K562 (cell line): ENCODE measurements around the gene MAPK4. TPM values are rescaled to one million over a fixed set of nuclear protein-coding genes. Genes with fewer than 3 reads are reported as not detected.

ENCODE experiments used
- ATAC-seq: fragments of 200-7000 bp; cut with Tn5 transposase; 3 replicates; pipeline ENCODE4 v1.9.1; 2020; ENCODE audit warnings: moderate library complexity
- BruUV-seq: library from RNA; stranded (reverse); fragments of 400-500 nt; replicated peaks from 2 replicates; lab custom pipeline; 2021; lab: Mats Ljungman, UMichigan
- CTCF ChIA-PET: fragments of 300-600 bp; formaldehyde crosslinking; extraction: SDS; loops from one replicate; lab custom pipeline; 2021; ENCODE audit warnings: low intra/inter-chr PET ratio; lab: Yijun Ruan, JAX
- POLR2A ChIA-PET: fragments of 300-600, 350-650 bp; sonication (Branson Sonifier 250); formaldehyde crosslinking; extraction: SDS; loops from one replicate; lab custom pipeline; 2021; ENCODE audit warnings: antibody characterized with exemption, inconsistent platforms; lab: Yijun Ruan, JAX
- DNase-seq, 4 experiments: peaks; one replicate each; pipeline versions ENCODE4 v3.0.0 to v3.0.0-alpha.2; 2011 to 2018; ENCODE audit warnings: low spot score in 3 of 4, mixed read lengths in 3 of 4; ENCODE audit errors: extremely low read depth in 1 of 4
- FAIRE-seq: peaks from 2 replicates; lab custom pipeline; 2011; peaks lifted over from hg19 to GRCh38; lab: Jason Lieb, UNC
- H2AFZ ChIP-seq: 2 replicates; pipeline ENCODE4 v1.6.0; 2011; ENCODE audit warnings: low read depth, low read length, control low read depth, inconsistent platforms
- H3K27ac ChIP-seq: fragments of 200-600 bp; 3 replicates; pipeline ENCODE4 v1.8.0; 2011; ENCODE audit warnings: low read depth, mild to moderate bottlenecking, control low read depth, inconsistent platforms, low read length, moderate library complexity, mixed read lengths; ENCODE audit errors: extremely low read depth
- H3K27me3 ChIP-seq, 2 experiments: fragments of 300-600 bp in 1 of 2; 2 replicates in 1 of 2; 3 replicates in 1 of 2; pipeline versions ENCODE4 v1.6.0 to v1.8.0; 2011; ENCODE audit warnings: inconsistent platforms in 2 of 2, low read length in 2 of 2, mild to moderate bottlenecking in 1 of 2, mixed read lengths in 1 of 2, moderate library complexity in 1 of 2; ENCODE audit not compliant: control insufficient read depth in 2 of 2, insufficient read depth in 2 of 2
- H3K36me3 ChIP-seq: fragments of 300-600 bp; 3 replicates; pipeline ENCODE4 v1.8.0; 2011; ENCODE audit warnings: mild to moderate bottlenecking, low read length, inconsistent platforms; ENCODE audit not compliant: control insufficient read depth, insufficient read depth
- H3K4me1 ChIP-seq, 2 experiments: fragments of 200-600 bp in 1 of 2; replicated peaks in 1 of 2; 2 replicates in 1 of 2; 3 replicates in 1 of 2; pipeline versions ENCODE4 v1.5.1 to v1.8.0; 2011; ENCODE audit warnings: inconsistent platforms in 2 of 2, low read length in 2 of 2, mild to moderate bottlenecking in 1 of 2, mixed read lengths in 1 of 2, moderate library complexity in 1 of 2; ENCODE audit not compliant: control insufficient read depth in 2 of 2, insufficient read depth in 2 of 2
- H3K4me2 ChIP-seq: 2 replicates; pipeline ENCODE4 v1.6.1; 2011; ENCODE audit warnings: low read length, control low read depth, inconsistent platforms, mixed read lengths; ENCODE audit not compliant: insufficient read depth
- H3K4me3 ChIP-seq: fragments of 200-600 bp; sonication (generic), shearing (Covaris generic); 2 replicates; pipeline ENCODE4 v1.5.1; 2016; ENCODE audit warnings: control low read depth, inconsistent platforms
- H3K79me2 ChIP-seq: fragments of 200-600 bp; 3 replicates; pipeline ENCODE4 v1.8.0; 2011; ENCODE audit warnings: low read length, inconsistent platforms; ENCODE audit not compliant: control insufficient read depth, insufficient read depth
- H3K9ac ChIP-seq, 2 experiments: 2 replicates each; pipeline versions ENCODE4 v1.6.0 to v1.6.1; 2011; ENCODE audit warnings: low read depth in 2 of 2, low read length in 2 of 2, control low read depth in 1 of 2, inconsistent platforms in 1 of 2, mild to moderate bottlenecking in 1 of 2, mixed read lengths in 1 of 2; ENCODE audit not compliant: insufficient read depth in 1 of 2
- H3K9me1 ChIP-seq: one replicate; pipeline ENCODE4 v1.6.0; 2011; ENCODE audit warnings: inconsistent platforms, mild to moderate bottlenecking, low read length, moderate library complexity; ENCODE audit not compliant: control insufficient read depth, insufficient read depth
- H3K9me3 ChIP-seq: replicated peaks from 2 replicates; pipeline ENCODE4 v1.5.1; 2011; ENCODE audit warnings: low read depth, low read length, inconsistent platforms; ENCODE audit not compliant: control insufficient read depth, insufficient read depth
- H4K20me1 ChIP-seq: replicated peaks from 2 replicates; pipeline ENCODE4 v1.6.1; 2011; ENCODE audit warnings: low read length, inconsistent platforms, mixed read lengths; ENCODE audit not compliant: control insufficient read depth, insufficient read depth
- ATF7 ChIP-seq: fragments of 450-650 bp; IDR thresholded peaks from 2 replicates; pipeline ENCODE4 v1.7.1; 2014; ENCODE audit warnings: mild to moderate bottlenecking, moderate library complexity
- EP300 ChIP-seq: IDR thresholded peaks from 2 replicates; pipeline ENCODE4 v1.6.1; 2012; ENCODE audit warnings: low read length, improper control_type of control experiment
- GTF2A2 ChIP-seq: IDR thresholded peaks from 2 replicates; pipeline ENCODE4 v1.6.1; 2016; ENCODE audit warnings: mild to moderate bottlenecking, missing genetic modification characterization, missing compliant biosample characterization
- HDAC8 ChIP-seq: fragments of 450-650 bp; IDR thresholded peaks from 2 replicates; pipeline ENCODE4 v1.6.1; 2016; ENCODE audit warnings: mild to moderate bottlenecking, missing genetic modification characterization, moderate library complexity, missing compliant biosample characterization
- MCM2 ChIP-seq: fragments of 450-650 bp; IDR thresholded peaks from 2 replicates; pipeline ENCODE4 v1.6.1; 2017; ENCODE audit warnings: low read depth, mild to moderate bottlenecking
- STAT5B ChIP-seq: fragments of 250-450 bp; sonication (Bioruptor Pico); IDR thresholded peaks from 2 replicates; pipeline ENCODE4 v1.8.0; 2021; ENCODE audit warnings: mild to moderate bottlenecking, inconsistent platforms
- WGBS: fragments of 100-300 bp; shearing (Covaris generic); methylation state at CpG from one replicate; pipeline ENCODE4 v1.1.6; 2016; ENCODE audit warnings: low coverage, mixed read lengths; ENCODE audit not compliant: insufficient coverage; ENCODE audit errors: missing lambda C conversion rate; 5-methylcytosine and 5-hydroxymethylcytosine counted together
- in situ Hi-C: fragments of 300-500 bp; cut with MboI; formaldehyde crosslinking; loops from 4 replicates; pipeline ENCODE4 v1.15.0; 2018; ENCODE audit warnings: inconsistent platforms, mixed read lengths
- intact Hi-C: fragments of 100-400 bp; cut with micrococcal nuclease; formaldehyde crosslinking; loops from 2 replicates; pipeline ENCODE4 v1.14.2; 2022
- polyA plus RNA-seq, 8 experiments: library from polyadenylated mRNA; depleted of rRNA in 4 of 8; stranded (reverse) in 5 of 8; unstranded in 3 of 8; fragments of >200 nt; fragmentation: Nextera tagmentation in 2 of 8; fragmentation: Illumina TruSeq in 1 of 8; extraction: Ambion mirVana in 2 of 8; extraction: Trizol in 1 of 8; gene quantifications; 2 replicates each; pipeline versions ENCODE4 v1.2.1 to v1.2.3, GENCODE V29; 2011 to 2014; ENCODE audit warnings: inconsistent platforms in 1 of 8, missing spikeins in 1 of 8
- total RNA-seq, 7 experiments: library from RNA; depleted of rRNA in 6 of 7; stranded (reverse); fragments of >200 nt in 6 of 7; fragmentation: Illumina TruSeq in 2 of 7; extraction: Trizol in 2 of 7; gene quantifications; 2 replicates each; pipeline versions ENCODE4 v1.2.1 to v1.2.3, GENCODE V29; 2011 to 2021; ENCODE audit warnings: low replicate concordance in 1 of 7
- TF ChIP-seq, protein P1 (sequence below): IDR thresholded peaks from 2 replicates; pipeline ENCODE4 v1.6.1; 2014; ENCODE audit warnings: antibody characterized with exemption
- TF ChIP-seq, protein P2 (sequence below): fragments of 450-650 bp; IDR thresholded peaks from 2 replicates; pipeline ENCODE4 v1.6.1; 2016; ENCODE audit warnings: antibody characterized with exemption

MAPK4 gene
- total and polyA plus RNA-seq, 9 of the 15 experiments (the other 6 are each of a cell fraction or from before 2014, with no cell fraction given), result not detected

DNA sequence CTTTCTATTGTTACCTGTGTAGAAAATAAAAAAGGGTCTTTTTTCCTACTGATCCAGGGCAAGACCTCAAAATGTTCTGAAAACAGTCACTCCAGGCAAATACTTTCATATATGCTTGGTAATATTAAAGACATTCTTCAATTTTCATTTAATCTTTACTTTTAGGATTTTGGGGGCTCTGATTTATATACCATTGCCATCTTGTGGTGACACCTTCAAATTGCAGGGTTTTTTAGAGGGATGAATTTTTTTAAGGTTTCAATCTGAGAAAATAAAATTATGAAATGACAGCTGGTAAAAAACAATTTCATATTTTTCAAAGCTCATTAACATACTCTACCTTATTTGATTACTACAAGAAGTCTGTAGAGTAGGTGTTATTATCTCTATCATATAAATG lies 26.8 kb downstream of the MAPK4 start (continued):
- TF ChIP-seq, protein P1, sequence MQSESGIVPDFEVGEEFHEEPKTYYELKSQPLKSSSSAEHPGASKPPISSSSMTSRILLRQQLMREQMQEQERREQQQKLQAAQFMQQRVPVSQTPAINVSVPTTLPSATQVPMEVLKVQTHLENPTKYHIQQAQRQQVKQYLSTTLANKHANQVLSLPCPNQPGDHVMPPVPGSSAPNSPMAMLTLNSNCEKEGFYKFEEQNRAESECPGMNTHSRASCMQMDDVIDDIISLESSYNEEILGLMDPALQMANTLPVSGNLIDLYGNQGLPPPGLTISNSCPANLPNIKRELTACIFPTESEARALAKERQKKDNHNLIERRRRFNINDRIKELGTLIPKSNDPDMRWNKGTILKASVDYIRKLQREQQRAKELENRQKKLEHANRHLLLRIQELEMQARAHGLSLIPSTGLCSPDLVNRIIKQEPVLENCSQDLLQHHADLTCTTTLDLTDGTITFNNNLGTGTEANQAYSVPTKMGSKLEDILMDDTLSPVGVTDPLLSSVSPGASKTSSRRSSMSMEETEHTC, result no peak
- TF ChIP-seq, all 486 proteins: peak for 3

DNA sequence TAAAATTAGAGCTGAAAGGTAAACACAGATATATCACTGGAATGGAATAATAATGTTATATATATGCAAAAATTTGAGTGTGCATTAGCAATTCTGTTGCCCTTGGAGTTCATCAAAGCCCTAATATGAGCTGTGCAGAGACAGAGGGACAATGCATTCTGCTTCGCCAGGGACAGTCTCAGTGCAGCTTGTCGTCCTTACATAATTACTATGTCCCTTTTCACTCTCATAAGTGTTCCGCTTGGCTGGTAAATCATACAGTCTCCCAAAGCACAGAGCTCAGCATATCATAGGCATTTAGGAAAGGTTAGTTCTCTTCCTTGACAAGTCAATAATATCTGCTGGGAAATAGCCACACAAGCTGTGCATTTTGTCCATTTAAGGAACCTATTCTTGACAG lies 30.7 kb downstream of the MAPK4 start:
- Histone ChIP-seq H3K9ac (no peak overlapping the region), H3K79me2 (no peaks in the 10 kb centered on the region), H3K4me2 (no peak overlapping the region), H3K4me1 (no peaks in the 10 kb centered on the region), H3K27me3 (no peaks in the 10 kb centered on the region), H3K9me3 (no peaks in the 10 kb centered on the region), H3K4me3 (no peak overlapping the region), H3K36me3 (no peaks in the 10 kb centered on the region), H3K27ac (no peak overlapping the region)
- no TSS peak for BruUV-seq
- ChIA-PET CTCF (no interaction called here), POLR2A (interaction anchor here (1.9 kb wide), 1 partner anchor 9 kb away, joined by 4 read pairs; no protein-coding TSS in a partner anchor)
- 2% methylated on average over 3 of the region's 3 CpGs for WGBS
- no peak for DNase-seq
- in situ Hi-C loops, result no loop called here
- intact Hi-C loops, result no loop called here
- TF ChIP-seq GTF2A2 (tag) (no peak), ATF7 (no peak), STAT5B (CRISPR knock-in tag) (no peak), EP300 (no peak), HDAC8 (tag) (no peak), MCM2 (no peak)
- TF ChIP-seq, protein P2, sequence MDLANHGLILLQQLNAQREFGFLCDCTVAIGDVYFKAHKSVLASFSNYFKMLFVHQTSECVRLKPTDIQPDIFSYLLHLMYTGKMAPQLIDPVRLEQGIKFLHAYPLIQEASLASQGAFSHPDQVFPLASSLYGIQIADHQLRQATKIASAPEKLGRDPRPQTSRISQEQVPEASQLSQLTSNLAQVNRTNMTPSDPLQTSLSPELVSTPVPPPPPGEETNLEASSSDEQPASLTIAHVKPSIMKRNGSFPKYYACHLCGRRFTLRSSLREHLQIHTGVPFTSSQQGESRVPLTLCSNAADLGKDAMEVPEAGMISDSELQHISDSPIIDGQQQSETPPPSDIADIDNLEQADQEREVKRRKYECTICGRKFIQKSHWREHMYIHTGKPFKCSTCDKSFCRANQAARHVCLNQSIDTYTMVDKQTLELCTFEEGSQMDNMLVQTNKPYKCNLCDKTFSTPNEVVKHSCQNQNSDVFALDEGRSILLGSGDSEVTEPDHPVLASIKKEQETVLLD, result no peak
- TF ChIP-seq, all 486 proteins: peak for 0
- H2AFZ ChIP-seq, result no peak overlapping the region
- FAIRE-seq (no peak), ATAC-seq (no peak)
- H3K9me1 ChIP-seq, result no peaks in the 10 kb centered on the region
- no peaks in the 10 kb centered on the region for H4K20me1 ChIP-seq
